Stimulated activated CD4-positive, alpha-beta T cell treated with anti-CD3 and anti-CD28 coated beads, Interleukin-2, amount 100 ng/mL, for 48 hours (primary cell): ENCODE measurements around the gene PITPNC1.
"Not testable (repeated sequence)": the region's sequence is repeated elsewhere in the genome, so short reads cannot be mapped to it uniquely, and the experiment has no call there.

Experiments
- DNase-seq, 2 donors: peaks; one replicate each; pipeline ENCODE4 v3.0.0-alpha.2; 2020

Gene PITPNC1

DNA sequence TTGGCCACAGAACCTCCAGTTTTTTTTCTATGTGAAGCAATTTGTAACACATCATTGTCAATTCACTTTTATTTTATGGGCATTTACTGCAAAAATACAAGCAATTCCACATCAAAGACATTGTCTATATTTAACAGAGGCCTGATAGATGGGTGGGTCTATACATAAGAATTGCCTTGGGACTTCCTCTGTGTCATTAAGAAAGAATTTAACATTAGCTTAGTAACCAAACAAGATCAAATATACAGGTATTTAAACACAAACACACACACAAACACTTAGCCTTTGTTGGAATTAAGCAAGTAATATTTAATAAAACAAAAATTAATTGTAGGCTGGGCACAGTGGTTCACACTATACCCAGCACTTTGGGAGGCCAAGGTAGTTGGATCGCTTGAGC, 4.3 kb upstream of the PITPNC1 start:
- DNase-seq = no peak

DNA sequence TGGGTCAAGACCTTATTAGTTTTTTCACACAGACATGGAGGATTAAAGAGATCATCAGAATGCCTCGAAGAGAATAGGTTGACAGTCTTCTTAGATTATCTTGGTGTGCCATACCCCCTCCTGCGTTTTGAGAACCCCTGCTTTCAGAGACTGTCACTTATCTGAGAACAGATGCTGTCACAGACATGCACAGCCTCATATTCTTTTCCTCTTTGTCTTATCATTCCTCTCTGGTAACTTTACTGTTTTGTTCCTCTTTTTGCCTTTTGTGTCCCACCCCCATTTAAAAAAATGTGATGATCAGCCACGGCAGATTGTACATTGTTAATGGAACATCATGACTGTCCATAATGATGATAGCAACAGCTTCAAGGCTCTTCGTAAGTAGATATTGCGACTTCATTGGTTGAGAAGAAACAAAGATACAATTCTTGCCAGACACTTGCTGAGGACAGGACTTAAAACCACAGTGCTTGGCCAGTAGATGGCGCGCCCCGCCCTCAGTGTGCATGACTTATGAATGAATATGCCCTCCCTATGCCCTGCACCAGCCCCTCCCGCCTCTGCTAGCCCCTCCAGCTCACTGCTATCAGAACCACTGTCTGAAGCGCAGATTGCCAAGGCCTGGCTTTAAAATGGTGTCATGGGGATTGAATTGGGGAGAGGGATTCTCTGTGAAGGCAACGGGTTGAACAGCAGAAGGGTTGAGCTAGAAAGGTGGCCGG, 2.6 kb upstream of the PITPNC1 start:
- DNase-seq = peak; percentile 81 to 84

DNA sequence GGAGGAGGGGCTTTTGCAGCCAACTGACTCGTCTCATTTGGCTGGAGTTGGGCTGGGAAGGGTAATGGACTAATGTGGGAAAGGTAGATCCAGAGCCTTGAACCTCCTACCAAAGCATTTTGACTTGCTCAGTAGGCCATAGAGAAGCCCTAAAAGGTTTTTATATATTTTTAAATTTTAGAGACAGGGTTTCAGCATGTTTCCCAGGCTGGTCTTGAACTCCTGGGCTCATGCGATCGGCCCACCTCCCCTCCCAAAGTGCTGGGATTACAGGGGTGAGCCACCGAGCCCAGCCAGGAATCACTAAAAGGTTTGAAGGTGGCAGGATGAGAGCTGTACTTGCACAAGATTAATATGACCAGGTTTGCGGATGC, 2.0 kb upstream of the PITPNC1 start:
- no peak for DNase-seq

DNA sequence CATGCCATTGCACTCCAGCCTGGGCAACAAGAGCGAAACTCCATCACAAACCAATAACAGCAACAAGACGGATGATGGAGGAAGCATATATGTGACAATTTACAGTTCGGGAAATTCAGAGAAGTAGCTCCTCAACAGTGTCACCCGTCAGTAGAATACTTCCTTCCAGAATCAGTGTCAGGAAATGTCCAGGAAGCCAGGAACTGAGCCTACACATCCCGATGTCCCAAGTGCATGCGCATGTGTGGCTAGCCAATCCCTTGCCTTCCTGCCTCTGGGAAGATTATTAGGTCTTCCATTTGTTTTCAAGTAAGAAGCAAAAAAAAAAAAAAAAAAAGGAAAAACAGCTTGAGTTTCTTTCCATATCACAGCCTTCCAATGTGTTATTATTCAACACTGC, 1.4 kb upstream of the PITPNC1 start:
- DNase-seq = no peak

DNA sequence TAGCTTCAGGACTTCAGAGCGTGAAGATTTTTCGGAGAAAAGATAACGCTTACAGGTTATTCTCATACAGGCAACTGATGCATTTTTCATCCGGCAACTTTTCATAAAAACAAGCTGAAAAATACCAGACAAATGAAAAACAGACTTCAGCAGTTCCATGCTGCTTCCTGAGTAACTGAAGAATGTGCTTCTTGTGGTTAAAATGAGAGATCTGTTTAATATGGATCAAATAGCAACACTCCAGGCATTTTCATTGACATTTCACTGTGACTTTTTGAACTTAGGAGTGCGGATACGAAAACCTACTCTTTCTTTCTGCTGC, 705 bp upstream of the PITPNC1 start:
- DNase-seq = no peak

DNA sequence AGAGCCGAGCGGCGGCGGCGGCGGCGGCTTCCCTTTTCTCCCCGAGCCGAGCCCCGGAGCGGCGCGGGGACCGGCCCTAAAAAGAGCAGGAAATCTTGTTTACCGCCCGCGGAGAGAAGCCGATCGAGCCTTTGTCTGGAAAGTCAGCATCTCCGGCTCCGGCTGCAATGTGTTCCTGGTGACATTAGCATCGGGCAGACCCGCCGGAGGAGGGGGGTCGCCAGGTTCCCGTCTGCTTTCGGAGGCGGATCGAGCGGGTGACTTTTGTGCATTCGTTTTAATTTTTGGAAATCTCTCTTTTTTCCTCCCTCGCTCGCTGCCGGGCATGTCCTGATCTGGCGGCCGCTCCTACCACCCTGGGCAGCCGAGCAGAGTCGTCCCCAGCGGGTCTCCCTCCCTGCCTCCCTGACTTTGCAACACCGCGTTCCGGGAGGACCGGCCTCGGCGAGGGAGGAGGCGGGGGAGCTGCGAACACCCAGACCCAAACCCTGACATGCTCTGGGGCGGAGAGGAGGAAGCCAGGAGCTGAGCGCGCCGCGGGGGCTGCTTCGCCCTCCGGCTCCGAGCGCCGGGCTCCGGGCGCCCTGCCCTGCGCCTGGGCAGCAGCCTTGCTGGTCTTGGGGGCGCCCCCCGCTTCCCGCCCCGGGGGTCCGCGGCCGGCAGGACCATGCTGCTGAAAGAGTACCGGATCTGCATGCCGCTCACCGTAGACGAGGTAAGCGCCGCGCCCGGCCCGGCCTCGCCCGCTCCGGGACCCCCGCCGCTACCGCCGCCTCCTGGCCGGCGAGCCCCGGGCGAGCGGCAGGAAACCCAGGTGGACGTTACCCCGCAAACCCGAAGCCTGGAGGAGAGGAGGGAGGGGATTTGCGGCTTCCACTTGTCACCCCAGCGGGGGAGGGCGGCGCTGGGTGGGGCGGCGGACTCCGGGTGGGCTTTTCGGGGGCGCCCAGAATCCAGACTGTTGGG, 690 bp downstream of the PITPNC1 start:
- DNase-seq = peak in 1 of 2 donors; percentile 50

DNA sequence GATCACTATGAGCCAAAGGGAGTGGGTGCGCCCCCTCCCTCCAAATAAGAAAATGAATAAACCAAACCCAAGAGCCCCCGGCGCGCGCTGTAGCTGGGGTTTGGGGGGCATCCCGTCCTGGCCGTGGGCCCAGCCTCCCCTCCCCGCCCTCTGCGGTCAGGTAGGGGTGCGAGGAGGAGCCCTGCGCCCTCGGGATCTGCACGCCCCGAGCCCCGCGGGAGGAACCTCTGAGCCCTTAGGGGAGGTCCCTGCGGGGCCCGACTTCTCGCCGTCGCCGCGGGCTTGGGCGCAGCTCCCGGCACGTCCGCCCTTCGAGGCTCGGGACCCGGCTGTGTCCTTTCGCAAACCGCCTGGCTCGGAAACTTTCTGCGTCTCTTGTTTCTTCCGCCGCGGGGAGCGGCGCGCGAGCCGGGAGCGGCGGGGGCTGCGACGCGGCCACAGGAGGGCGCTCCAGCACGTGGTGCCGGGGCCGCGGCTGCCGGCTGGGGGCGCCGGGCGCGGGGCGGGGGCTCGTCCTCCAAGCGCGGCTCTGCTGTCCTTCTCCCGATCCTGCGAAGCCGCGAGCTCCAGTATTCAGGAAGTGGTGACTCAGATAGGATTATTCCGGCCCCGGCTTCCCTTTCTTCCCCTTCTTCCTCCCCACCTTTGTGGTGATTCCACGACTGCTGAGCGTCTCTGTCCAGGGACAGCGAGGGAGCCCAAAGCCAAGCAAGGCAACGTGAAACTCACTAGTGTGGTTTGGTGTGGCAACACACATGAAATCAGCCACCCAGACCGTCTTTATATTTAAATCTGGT, 1.6 kb downstream of the PITPNC1 start:
- peak; percentile 72 to 82 for DNase-seq

DNA sequence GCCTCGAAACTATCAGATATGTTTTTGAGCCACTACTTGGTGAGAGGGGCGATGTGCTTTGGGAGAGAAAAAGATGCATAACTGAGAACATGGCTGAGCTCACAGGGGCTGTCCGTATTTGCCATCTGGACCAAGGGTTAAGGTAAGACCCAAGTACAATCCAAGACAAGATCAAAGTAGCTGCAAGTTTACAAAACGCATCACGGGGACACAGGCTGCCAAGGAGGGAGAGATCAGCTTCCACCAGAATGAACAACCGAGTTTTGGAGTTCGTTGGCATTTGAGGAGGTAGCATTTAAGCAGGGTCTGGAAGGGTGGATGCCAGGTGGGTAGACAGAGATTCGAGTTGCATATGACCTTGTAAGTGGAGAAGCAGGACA, 2.2 kb downstream of the PITPNC1 start:
- DNase-seq = no peak

DNA sequence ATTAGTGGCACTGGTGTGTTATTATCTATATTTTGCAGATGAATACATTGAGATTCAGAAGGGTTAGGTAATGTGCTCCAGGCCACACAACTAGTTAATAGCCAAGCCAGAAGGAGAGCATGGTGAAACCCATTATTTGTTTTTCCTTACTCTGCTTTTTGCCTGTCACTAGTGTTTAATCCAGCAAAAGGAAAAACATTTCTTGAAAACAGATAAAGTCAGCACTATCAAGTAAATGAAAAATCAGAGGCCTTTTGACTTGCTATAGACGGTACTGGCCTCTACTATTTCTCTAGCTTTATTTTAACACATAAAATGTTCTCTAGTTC, 4.8 kb downstream of the PITPNC1 start:
- DNase-seq = no peak

DNA sequence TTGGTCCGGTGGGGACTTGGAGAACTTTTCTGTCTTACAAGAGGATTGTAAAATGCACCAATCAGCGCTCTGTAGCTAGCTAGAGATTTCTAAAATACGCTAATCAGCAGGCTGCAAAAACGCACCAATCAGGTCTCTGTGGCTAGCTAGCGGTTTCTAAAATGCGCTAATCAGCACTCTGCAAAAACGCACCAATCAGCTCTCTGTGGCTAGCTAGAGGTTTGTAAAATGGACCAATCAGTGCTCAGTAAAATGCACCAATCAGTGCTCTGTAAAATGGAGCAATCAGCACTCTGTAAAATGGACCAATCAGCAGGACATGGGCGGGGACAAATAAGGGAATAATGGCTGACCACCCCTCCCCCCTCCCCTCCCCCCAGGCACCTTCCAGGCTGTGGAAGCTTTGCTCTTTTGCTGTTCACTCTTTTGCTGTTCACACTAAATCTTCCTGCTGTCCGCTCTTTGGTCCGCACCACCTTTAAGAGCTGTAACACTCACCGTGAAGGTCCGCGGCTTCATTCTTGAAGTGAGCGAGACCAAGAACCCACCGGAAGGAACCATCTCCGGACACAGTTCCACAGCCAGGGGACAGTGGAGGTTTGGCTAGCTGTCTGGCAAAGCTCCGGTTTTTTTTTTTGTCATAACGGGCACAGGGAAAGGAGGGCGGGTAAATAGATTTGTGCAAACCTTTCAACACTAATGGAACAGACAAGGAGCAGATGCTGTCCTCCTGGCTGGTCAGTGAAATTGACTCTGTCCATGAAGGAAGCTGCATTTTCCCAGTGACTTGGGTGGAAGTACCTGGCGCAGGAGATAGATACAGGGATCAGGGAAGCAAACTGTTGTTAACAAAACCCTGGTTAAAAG, 8.3 kb downstream of the PITPNC1 start:
- no peak for DNase-seq

DNA sequence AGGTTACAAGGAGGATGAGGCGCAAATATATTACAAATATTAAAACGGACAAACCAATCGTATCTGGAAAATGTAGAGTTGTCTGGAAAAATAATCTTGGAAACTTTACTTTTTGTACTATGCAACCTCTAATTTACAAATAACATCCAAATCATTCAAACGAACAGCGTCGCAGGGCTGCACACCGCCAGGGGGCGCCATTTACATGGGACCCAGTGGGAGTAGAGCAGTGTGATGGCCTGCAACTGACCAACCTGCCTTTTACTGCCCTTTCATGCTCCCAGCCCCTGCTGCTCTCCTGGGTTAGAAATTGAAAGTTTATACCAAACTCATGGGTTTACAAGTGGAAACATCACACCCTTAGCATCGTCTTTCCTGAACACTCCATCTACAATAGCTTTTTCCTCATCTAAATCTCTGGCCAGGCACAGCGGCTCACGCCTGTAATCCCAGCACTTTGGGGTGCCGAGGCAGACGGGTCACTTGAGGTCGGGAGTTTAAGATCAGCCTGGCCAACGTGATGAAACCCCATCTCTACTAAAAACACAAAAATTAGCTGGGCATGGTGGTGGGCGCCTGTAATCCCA, 10.0 kb downstream of the PITPNC1 start:
- DNase-seq = peak; percentile 77 to 81

DNA sequence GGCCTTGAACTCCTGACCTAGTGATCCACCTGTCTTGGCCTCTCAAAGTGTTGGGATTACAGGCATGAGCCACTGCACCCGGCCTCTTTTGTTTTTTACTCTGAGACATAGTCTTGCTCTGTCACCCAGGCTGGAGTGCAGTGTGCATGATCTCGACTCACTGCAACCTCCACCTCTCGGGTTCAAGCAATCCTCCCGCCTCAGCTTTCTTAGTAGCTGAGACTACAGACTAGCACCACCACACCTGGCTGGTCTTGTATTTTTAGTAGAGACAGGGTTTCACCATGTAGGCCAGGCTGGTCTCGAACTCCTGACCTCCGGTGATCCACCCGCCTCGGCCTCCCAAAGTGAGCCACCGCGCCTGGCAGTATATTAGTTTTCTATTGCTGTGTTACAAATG, 11.5 kb downstream of the PITPNC1 start:
- DNase-seq = not testable (repeated sequence)

DNA sequence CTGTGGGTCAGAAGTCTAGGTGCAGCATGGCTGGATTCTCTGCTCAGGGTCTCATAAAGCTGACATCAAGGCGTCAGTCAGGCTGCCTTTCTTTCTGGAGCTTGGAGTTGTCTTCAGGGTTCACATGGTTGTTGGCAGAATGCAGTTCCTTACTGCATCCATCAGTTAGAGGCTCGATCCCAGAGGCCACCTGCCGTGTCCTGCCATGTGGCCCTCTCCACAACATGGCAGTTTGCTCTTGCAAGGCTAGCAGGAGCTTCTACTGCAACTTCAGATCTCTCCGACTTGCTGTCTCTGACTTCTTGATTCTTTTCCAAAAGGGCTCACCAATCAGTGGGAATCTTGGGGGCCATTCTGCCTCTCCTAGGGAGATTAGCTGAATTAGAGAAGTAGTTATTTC, 11.9 kb downstream of the PITPNC1 start:
- DNase-seq = no peak

DNA sequence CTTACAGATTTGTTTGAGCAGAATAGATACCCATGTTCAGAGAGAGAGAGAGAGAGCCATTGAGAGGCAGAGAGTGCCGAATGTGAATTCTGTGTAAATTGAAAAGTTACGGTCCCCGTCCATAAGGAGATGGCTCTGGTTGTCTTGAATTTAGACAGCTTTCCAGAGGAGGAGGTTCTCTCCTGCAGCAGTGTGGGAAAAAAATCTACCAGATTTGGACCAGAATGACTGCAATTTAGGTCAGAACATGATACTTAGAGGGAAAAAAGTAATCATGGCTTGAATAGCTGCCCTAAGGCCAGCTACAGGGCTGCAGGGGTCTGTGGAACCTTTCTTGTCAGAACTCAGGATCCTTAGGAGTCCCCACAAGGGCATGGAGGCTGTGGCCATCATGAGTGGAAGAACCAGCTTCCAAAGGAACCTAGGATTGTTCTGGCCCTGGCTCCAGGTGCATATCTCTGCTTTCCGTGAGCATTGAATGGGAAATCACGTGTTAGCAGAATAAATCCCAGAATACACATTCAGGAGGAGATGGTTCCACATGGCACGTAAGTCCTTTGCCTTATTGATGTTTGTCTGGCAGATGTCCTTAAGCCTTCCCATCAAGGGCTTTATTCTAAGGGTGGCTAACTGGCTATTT, 13.0 kb downstream of the PITPNC1 start:
- no peak for DNase-seq

DNA sequence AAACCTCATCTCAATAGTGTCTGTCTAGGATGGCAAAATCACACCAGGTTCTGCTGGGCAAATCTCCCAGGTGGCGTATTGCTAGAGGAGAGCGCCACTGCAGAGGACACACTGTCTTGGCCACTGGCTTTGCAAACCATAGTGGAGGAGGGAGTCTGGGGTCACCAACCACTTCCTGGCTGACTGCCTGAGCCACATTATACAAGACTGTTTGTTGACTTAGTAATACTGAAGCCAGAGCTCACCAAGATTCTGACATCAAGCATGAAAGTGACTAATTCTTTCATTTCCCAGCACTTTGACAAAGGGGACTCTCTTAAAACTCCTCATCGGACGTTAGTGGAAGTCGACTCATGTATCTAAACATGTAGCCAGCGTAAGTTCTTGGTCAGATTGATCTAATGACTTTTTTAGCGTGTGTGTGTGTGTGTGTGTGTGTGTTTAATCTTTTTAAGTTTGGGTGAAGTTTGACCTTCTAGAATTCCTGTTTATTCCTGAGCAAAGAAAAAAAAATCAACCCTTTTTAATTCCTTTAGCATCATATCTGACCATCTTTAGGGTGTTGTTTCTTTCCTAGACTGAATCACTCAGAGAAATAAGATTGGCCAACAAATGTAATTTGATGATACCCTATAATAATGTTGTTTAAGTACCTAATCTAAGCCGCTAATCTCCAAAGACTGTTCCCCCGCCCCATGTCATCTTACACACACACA, 13.7 kb downstream of the PITPNC1 start:
- peak; percentile 51 to 54 for DNase-seq

DNA sequence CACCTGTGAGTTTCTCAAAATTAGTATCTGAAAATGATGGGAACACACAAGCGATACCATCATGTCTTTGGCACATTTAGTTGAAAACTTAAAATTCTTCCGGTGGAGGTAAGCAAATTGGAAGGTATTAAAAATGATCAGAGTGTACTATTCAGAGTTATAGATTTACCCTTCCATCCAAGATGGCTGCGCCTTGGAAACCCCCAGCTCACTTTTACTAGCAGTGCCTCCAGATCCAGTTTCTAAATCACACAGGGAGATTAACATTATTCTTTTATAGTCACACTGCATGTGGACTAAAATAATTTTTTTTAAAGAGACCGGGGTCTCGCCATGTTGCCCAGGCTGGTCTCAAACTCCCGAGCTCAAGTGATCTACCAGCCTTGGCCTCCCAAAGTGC, 15.0 kb downstream of the PITPNC1 start:
- no peak for DNase-seq

DNA sequence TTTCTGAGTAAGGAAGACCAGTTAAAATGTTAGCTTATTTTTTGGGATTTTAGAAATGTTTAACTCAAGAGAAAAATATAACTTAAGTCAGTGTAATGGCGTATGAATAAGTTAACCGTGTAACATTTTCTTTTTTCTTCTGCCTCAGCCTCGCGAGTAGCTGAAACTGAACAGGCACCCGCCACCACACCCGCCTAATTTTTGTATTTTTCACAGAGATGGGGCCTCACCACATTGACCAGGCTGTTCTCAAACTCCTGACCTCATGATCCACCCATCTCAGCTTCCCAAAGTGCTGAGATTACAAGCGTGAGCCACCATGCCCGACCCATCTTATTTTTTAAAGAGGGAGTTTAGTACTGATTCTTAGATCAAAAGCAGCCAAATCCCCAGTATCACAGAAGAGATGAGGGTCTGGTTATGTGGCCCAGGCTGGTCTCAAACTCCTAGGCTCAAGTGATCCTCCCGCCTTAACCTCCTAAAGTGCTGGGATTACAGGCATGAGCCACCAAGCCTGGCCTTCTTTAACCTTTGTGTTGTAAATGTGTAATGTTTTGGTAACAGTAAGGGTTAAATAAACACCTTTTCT, 16.8 kb downstream of the PITPNC1 start:
- DNase-seq = no peak

DNA sequence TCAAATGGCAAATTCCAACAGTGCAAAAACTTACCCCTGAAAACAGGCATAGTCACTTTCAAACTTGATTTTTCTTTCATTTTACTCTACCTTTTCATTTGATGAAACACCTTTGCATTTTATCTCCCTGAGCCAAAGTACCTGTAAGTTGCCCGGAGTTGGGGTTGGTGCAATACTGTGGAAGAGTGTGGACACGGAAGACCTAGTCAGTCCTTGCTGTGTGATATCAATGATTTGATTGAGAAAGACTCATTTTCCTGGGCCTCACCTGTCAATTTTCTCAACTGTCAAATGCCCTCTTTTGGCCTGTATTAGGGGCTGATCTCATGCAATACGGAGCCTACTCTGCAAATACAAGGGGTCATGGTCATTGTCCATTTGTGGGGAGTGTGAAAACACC, 22.6 kb downstream of the PITPNC1 start:
- no peak for DNase-seq

DNA sequence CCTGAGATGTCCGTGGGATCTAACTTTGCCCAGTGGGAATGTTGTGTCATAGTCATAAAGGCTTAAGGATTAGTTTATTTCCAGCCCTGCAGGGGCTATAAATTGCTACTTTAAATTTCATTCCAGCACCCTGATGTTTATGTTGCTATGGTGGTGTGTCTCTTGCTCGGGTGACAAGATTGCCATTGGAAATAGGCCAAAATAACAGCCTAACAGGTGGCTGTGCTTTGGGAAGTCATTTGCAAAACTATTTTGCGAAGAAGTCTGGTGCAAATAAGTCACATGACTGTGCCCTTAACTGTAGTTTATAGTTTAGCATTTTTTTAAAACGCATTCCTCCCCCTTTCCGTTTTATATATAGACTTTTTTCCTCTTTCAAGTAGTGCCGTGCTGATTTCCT, 23.1 kb downstream of the PITPNC1 start:
- no peak for DNase-seq

DNA sequence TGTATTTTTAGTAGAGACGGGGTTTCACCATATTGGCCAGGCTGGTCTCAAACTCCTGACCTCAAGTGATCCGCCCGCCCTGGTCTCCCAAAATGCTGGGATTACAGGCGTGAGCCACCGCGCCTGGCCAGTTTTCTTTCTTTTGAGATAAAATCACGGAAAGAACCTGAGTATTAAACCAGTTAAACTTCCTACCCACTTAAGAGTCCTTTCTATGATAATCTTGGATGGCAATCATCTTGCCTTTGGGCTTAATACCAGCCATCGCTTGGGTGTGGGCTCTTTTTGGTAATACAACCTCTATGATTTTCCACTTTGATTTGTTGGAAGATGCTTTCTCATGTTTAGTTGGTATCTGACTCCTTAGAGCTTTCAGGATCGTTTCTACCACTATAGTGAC, 24.0 kb downstream of the PITPNC1 start:
- no peak for DNase-seq
